PC-9 (cell line): ENCODE results near the gene ME2.

Experiments used
- CTCF ChIP-seq: fragments of 200-600 bp; sonication (generic); conservative IDR thresholded peaks from 2 replicates; pipeline ENCODE4 v1.6.1; 2017; ENCODE audit warnings: mixed run types, antibody characterized with exemption, mild to moderate bottlenecking, moderate library complexity
- EZH2 ChIP-seq: fragments of 200-600 bp; sonication (generic); IDR thresholded peaks from 2 replicates; pipeline ENCODE4 v1.8.0; 2017; ENCODE audit warnings: antibody characterized with exemption, low read depth

- TF ChIP-seq CTCF (no peak), EZH2 (no peak)
These were observed 2.9 kb upstream of the ME2 start for GRCh38 chr18:50875966-50876536.
